Measurements from ENCODE around the gene SGIP1. TPM values are rescaled to one million over a fixed set of nuclear protein-coding genes. Genes with fewer than 3 reads are reported as not detected.

The SGIP1 gene
- total and polyA plus RNA-seq, 2 of the 4 experiments (the other 2 are of a cell fraction): 27.1 to 42.7 TPM

DNA sequence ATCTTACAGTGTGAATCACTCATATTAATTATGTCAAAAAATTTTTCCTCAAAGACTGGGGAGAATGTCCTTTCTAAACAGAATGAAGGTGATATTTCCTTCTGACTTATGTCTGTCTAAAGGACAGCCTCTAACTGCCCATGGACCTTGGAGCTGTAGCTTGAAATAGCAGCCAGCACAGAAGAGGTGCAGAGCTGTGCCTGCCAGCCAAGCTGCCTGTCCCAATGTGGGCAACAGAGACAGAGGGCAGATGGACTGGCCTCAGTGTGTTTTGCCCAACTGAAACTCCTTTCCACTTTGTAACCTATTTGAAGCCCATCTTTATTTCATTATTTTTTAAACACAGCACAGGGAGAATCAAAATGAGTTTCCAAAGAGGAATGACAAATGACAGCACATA, 120.7 kb downstream of the SGIP1 start:
- H3K4me1 ChIP-seq (ENCODE audit: control insufficient read depth, insufficient read depth, low read length): peaks cover 1% of the 10 kb centered on the region; the same call in 1 of the 2 replicates
- BruUV-seq (replicated peaks): no TSS peak
- CTCF ChIA-PET: no interaction called here

More for the DNA sequence above, 120.7 kb downstream of the SGIP1 start:
- Histone ChIP-seq H3K36me3 (ENCODE audit: control insufficient read depth, insufficient read depth, low read length) (peaks cover 35% of the 10 kb centered on the region), H2BK5ac (ENCODE audit: low read depth, low read length, poor library complexity, severe bottlenecking) (no peak overlapping the region), H3K4me2 (ENCODE audit: low read depth, low read length) (no peak overlapping the region), H4K91ac (ENCODE audit: insufficient read depth, low read depth, low read length) (no peak overlapping the region), H3K27ac (ENCODE audit: insufficient read depth, low read length) (no peak overlapping the region), H2AFZ (replicated peaks; ENCODE audit: low read length, poor library complexity) (no peak overlapping the region), H3K4ac (ENCODE audit: low read depth, low read length) (no peak overlapping the region), H2AK5ac (ENCODE audit: low read depth, low read length) (no peak overlapping the region), H3K14ac (replicated peaks; ENCODE audit: low read depth, low read length) (no peak overlapping the region), H3K9ac (ENCODE audit: low read depth, low read length) (no peak overlapping the region), H2BK15ac (ENCODE audit: low read depth, low read length) (no peak overlapping the region), H3K4me3 (ENCODE audit: insufficient read depth, low read depth, low read length) (no peak overlapping the region), H3K9me1 (ENCODE audit: insufficient read depth, low read length) (peaks cover 7% of the 10 kb centered on the region), H2AK9ac (replicated peaks; ENCODE audit: low read depth, low read length, poor library complexity) (no peak overlapping the region), H3K23ac (ENCODE audit: low read depth, low read length) (no peak overlapping the region), H3K27me3 (ENCODE audit: control insufficient read depth, insufficient read depth, low read length) (no peaks in the 10 kb centered on the region), H3K79me1 (ENCODE audit: low read depth in 1 of 2, low read length in 2 of 2) (peaks cover 7 to 38% of the 10 kb centered on the region in 2 experiments; a peak in 3 of 4 replicates), H2BK20ac (ENCODE audit: low read depth, low read length) (no peak overlapping the region), H3K18ac (ENCODE audit: low read depth, low read length) (no peak overlapping the region), H4K8ac (ENCODE audit: low read depth in 2 of 2, low read length in 2 of 2) (no peak overlapping the region), H3K56ac (ENCODE audit: extremely low read depth, insufficient read depth, low read length) (no peak overlapping the region), H2BK120ac (ENCODE audit: low read depth, low read length) (no peak overlapping the region), H3K9me3 (ENCODE audit: control insufficient read depth, insufficient read depth, low read length) (no peaks in the 10 kb centered on the region), H4K5ac (ENCODE audit: low read depth, low read length) (no peak overlapping the region), H4K20me1 (ENCODE audit: insufficient read depth, low read length) (no peaks in the 10 kb centered on the region)
- intact Hi-C loops (cut with micrococcal nuclease): no loop called here
- DNase-seq: no peak
- POLR2A ChIA-PET (ENCODE audit: unreplicated experiment): no interaction called here
- in situ Hi-C loops (cut with MboI; ENCODE audit: low sequenced_read_pairs): no loop called here
- dilution Hi-C loops (cut with HindIII; ENCODE audit: low sequenced_read_pairs, unreplicated experiment): no loop called here
- ATAC-seq (ENCODE audit: low read depth): no peak; the same call in 1 of the 2 replicates
- TF ChIP-seq RCOR1 (IDR thresholded peaks at IDR 0.05; ENCODE audit: insufficient replicate concordance, low read length) (no peak), MAZ (IDR thresholded peaks at IDR 0.05; ENCODE audit: borderline replicate concordance, low read depth, low read length) (no peak), BHLHE40 (IDR thresholded peaks at IDR 0.05; ENCODE audit: low read depth, low read length) (no peak), ELK1 (IDR thresholded peaks at IDR 0.05; ENCODE audit: borderline replicate concordance, low read depth, low read length) (no peak), RFX5 (IDR thresholded peaks at IDR 0.05; ENCODE audit: low read depth, low read length) (no peak), SMC3 (IDR thresholded peaks at IDR 0.05; ENCODE audit: low read depth, low read length) (no peak), MXI1 (IDR thresholded peaks at IDR 0.05; ENCODE audit: borderline replicate concordance, low read depth, low read length) (no peak), RAD21 (IDR thresholded peaks at IDR 0.05; ENCODE audit: low read length) (no peak), MAFK (IDR thresholded peaks at IDR 0.05; ENCODE audit: low read depth, low read length) (no peak), USF2 (IDR thresholded peaks at IDR 0.05; ENCODE audit: low read depth, low read length) (no peak), POLR2A (IDR thresholded peaks at IDR 0.05; ENCODE audit: low read depth, low read length) (no peak), NFE2L2 (IDR thresholded peaks at IDR 0.05; ENCODE audit: low read depth, low read length) (no peak), CEBPB (IDR thresholded peaks at IDR 0.05; ENCODE audit: low read depth, low read length) (no peak), CHD1 (IDR thresholded peaks at IDR 0.05; ENCODE audit: low read depth, low read length) (no peak)
- TF ChIP-seq, protein P1, sequence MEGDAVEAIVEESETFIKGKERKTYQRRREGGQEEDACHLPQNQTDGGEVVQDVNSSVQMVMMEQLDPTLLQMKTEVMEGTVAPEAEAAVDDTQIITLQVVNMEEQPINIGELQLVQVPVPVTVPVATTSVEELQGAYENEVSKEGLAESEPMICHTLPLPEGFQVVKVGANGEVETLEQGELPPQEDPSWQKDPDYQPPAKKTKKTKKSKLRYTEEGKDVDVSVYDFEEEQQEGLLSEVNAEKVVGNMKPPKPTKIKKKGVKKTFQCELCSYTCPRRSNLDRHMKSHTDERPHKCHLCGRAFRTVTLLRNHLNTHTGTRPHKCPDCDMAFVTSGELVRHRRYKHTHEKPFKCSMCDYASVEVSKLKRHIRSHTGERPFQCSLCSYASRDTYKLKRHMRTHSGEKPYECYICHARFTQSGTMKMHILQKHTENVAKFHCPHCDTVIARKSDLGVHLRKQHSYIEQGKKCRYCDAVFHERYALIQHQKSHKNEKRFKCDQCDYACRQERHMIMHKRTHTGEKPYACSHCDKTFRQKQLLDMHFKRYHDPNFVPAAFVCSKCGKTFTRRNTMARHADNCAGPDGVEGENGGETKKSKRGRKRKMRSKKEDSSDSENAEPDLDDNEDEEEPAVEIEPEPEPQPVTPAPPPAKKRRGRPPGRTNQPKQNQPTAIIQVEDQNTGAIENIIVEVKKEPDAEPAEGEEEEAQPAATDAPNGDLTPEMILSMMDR (conservative IDR thresholded peaks at IDR 0.05; ENCODE audit: low read depth, low read length): no peak

All from IMR-90 (cell line).